NCI-H460 (cell line): Measurements from ENCODE around the gene CPVL. TPM values are rescaled to one million over a fixed set of nuclear protein-coding genes. Genes with fewer than 3 reads are reported as not detected.
"Not testable (repeated sequence)": the region's sequence is repeated elsewhere in the genome, so short reads cannot be mapped to it uniquely, and the experiment has no call there.

Experiments
- DNase-seq: peaks from one replicate; pipeline ENCODE4 v3.0.0-alpha.2; 2016; ENCODE audit warnings: low read depth; ENCODE audit errors: extremely low read depth
- total RNA-seq: library from RNA; depleted of rRNA; stranded (reverse); fragments of >200 nt; shearing (Covaris generic); gene quantifications from 2 replicates; pipeline ENCODE4 v1.2.3, GENCODE V29; 2014

The CPVL gene
- total RNA-seq, 1 experiment from 2014 or later: 33.0 TPM

DNA sequence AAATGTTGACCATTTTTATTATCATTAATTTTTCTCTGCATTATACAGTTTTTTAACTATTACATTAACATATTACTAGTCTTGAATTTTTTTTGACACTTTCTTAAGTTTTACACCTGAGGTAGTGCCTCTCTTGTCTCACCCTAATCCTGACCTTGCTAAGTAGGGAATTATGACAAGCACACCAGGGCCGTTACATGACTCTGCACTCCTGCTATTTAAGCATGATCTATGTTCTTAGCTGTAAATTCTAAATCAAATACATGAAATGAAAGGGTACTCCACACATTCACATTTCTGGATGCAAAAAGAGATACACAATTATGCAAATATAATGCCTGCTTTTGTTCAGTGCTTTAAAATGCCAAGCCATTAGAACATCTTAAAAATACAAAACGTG is 23.6 kb downstream of the CPVL start:
- no peak for DNase-seq

DNA sequence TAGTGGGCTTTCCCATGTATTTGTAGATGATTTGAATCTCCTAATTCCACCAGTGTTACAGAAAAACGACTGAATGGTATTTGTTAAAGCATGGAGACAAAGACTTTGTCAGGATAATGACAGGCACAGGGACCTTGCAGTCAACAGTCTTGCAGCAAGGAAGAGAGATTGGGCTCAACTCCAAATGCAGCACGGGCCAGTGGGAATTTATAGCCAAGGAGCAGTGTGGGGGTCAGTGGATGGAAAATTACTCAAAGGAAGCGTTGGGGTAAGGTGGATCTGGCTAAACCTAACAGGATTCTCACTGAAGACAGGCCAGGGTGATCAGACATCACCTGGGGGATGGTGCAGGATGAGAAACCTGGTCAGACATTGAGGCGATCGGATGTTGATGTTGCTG is 24.3 kb downstream of the CPVL start:
- no peak for DNase-seq

DNA sequence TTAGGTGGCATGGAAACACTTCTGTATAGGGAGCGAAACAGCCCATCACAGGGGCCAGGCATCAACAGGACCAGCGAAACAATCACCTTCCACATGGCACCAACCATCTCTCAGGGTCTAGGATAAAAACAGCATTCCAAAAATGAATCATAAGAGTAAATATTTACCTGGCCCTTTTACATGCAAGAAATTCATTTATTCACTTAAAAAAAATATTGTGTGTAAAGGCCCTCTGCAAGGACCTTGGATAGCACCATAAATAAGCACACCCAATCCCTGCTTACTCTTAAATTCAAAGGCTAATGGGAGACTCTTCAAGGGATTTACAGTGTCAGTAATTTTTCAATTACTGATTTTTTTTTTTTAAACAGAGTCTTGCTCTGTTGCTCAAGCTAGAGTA is 25.4 kb downstream of the CPVL start:
- no peak for DNase-seq

DNA sequence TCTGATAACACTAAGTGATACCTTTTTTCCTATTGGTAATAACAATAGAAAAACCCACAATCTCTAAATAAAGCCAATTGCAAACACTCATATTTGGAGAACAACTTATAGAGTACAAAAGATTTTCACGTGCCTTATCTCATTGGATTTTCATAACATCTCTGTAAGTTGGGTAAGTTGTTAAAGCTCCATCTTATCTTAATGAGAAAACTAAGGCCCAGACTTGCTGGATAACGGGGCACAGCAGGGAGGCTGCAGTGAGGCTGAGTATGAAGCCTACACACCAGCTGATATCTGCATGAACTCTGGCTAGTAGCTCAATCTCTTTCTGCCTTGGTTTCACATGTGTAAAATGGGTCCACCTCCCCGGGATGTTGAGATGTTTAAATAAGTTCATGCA is 26.8 kb downstream of the CPVL start:
- no peak for DNase-seq

DNA sequence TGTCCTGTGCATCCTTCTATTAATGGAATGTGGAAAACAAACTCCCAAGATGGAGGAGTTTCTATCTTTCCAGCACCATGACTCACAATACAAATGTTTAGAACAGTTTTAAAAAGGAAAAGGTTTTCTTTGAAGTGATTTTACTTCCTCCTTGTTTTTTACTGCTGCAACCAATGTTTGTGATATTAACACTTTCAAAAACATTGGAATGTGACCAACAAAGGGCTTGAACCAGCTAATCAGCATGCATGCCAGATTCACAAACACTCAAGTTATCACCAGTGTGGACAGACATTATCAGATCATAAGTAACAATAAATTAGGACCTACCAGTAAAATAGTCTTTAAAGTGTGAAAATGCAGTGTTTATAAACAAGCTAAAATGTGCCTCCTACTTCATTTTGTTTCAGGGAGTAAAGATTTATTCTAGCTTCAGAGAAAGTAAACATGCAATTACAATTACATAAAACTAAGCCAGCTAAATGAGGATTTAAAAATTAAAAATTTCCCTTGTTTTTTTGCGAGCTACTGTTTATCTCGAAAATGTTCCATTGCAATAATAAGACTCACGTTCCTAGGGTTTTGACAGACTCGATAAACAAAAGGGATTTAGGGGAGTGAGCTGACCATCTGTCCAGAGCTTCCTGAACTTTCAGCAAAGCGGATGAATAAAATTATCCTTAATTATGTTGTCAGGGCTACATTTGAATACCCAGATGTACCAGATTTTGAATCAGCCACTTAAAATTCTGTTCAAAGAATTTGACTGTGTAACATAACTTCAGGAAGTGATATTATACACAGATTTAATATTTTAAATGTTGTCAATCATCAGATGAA is 29.8 kb downstream of the CPVL start:
- DNase-seq: no peak

DNA sequence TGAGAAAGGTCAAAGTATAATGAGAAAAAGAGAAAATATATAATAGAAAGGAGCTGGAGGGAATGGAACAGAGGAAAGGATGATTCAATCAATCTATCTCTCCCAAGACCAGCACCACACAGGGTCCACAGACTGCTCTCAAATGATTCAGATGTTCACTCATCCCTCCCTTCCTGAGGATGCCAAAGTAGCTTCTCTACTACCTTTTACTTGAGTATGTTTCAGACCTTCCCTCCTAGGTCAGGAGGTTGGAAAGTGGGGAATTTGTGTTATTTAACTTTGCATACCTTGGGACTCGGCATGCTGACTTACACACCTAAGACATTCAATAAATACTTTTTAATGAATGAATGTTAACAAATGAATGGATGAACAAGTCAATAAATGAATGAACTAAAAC is 30.6 kb downstream of the CPVL start:
- no peak for DNase-seq

DNA sequence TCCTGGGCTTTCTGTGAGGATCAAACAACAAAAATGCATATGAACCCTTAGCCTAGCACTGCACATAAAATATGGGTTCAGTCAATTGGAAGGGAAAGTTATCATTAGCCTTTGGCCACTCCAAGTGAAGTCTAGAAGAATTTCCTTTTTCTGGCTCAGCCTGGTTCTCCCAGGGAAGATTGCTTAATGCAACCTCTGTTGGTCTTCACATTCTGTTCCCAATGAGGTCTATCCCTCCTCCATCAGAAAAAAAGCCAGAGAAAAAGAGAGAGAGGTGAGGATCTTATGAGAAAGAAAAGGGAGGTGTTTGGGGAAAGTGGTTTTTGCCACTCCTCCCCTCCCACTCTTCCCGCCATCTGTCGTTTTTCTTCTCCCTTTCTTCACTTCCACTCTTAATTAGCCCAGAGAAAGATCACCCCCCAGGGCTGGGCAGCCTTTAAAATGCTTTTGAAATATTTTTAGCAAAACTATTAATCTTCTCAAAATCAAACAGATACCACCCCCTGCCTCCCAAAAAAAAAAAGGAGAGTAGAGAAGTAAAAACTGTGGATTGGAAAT is 31.1 kb downstream of the CPVL start:
- no peak for DNase-seq

DNA sequence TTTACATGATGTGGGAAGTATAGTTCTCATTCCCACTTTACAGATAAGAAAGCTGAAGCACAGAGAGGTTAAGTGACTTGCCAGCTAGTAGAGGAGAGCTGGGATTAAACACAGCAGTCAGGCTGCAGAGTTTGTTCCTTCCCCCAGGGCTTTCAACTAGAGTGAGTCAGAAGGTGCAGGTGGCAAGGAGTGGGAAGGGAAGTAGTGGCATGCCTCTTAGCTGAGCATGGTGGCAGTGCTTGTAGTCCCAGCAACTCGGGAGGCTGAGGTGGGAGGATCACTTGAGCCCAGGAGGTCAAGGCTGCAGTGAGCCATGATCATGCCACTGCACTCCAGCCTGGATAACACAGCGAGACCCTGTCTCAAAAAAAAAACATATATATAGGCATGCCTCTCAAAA is 32.1 kb downstream of the CPVL start:
- DNase-seq: not testable (repeated sequence)

DNA sequence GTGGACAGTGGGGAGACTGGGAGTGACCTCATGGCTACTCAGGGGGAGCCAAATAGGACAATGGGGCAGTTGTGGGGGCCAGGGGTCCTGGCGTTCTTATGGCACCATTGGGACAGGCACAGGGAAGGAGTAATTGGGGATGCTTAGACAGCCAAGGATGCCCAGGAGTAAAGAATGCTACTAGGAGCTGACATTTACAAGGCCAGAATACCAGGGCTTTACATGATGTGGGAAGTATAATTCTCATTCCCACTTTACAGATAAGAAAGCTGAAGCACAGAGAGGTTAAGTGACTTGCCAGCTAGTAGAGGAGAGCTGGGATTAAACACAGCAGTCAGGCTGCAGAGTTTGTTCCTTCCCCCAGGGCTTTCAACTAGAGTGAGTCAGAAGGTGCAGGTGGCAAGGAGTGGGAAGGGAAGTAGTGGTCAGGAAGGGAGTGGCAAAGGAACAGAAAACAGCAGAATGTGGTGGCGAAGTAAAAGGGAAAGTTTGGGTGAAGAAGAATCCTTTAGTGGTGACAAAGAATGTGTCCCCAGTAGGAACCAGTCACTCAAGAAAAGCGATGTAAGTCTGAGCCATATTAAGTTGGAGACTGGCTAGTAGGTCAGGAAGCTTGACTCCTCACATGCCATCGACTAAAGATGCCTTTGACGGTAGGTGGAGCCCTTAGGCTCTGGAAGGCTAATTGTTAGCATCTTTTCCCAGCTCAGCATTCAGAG is 32.8 kb downstream of the CPVL start:
- DNase-seq: peak; percentile 49

DNA sequence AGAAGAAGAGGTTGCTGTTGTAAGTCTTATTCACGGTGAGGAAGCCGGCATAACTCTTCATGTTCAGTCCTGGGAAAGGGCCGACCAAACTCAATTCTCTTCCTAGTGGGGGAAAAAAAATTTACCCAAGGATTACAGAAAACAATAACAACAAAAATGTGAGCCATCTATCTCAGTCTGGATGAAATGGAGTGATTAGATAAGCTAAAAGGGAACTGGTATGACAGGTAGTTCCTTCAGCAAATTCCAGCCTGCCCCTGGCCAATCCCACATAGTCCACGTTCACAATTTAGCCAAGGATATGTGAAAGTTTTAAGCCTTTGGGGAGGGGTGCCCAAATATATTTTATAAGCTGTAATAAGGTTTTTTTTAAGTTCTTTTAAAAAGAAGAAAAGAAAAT is 33.6 kb downstream of the CPVL start:
- no peak for DNase-seq

DNA sequence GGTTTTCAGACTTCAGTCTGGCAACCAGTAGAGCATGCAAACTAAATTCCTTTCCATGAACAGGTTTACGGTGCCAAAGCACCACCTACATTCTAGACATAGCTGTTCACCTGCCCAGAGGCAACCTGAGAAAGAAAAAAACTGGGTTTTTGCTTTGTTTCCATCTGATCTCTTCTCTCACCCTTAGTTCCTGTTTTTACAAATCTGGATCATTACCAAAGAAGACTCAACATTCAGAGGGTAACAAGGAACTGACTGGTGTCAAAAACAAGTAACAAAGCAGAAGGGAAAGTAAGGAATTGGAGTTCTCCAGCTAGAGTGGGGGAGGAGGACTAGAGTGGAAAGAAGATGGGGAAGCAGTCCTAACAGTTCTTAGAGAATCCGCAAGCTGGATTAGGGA is 36.4 kb downstream of the CPVL start:
- no peak for DNase-seq

DNA sequence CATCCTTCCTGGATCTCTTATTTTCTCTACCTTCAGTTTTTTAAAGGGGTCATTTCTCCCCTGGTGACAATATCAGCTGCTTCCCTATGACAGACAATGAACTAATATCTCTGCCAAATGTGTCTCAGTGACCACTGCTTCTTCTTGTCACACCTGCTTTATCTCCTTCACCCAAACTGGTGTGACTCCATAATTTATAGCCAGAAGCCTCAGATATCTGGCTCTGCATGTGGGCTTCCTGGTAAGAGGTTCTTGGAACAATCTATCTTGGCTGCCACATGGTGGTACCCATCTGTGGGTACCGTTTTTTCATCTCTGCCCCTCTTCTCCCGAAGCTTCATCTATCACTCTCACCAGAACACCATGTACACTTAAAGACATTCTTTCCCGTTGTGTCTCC is 37.0 kb downstream of the CPVL start:
- DNase-seq: no peak

DNA sequence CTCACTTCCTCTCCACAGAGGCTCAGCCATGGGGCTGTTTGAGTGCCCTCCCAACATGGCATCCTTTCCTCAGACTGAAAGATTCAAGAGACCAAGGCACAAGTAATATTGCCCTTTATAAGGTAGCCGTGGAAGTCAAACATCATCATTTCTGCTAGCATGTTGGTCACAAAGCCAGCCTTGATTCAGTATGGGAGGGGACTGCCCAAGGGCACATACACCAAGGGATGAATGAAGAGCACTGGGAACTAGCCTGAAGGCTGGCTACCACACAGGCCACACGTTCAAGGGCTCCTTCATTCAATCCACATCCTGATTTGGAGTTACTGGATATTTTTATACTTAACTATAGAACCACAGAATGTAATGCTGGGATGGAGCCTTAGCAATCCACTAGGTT is 39.3 kb downstream of the CPVL start:
- no peak for DNase-seq

DNA sequence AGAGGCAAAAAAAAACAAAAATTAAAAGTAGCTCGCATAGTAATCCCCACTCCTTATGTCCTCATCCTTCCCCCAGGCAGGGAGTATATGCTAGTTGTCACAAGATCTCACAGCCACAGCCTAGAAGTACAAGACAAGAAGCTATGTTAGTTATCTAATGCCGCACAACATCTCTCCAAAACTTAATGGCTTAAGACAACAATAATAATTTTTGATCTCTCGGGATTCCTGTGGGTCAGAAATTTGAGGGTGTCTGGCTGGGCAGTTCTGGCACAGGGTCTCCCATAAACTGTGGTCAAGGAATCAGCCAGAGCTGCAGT is 39.7 kb downstream of the CPVL start:
- DNase-seq: no peak

DNA sequence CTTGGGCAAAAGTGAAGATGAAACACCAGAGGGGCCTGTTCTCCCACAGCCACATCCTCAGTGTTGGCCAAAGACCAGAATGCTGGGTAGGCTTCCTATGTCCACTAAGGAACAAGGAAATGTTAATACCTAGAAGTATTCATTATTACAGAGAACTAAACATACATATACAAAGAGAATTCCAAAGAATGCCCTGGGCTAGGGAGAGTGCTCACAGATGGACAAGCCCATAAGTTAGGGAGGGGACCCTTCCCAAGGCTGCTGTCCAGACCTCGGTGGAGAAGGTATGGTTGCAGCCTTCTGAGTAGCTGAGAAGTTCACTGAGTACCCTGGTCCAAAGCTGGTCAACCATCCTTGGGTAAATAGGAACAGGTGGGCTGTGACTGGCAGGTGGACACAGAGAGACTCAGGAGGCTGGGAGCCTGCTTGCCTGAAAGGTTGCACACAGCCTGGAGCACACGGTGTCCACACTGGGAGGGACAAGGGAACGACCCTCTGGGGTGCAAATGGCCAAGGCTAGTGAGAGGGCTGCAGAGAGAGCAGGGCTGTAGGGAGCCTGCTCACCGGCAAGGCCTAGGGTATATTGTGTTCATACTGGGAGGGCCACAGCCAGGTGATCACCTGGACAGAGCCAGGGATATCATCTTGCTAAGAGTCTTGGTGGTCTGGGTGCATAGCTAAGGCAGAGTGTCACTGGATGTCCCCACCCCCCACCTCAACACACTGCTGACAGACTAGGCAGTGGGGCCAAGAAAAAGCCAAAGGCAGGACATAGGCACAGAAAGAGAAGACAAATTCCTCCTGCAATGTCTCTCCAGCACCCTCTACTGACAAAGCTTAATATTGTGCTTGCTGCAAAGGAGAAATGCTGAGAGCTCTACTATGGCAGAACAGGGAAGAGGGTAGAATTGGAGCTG is 40.3 kb downstream of the CPVL start:
- DNase-seq: peak; percentile 87

DNA sequence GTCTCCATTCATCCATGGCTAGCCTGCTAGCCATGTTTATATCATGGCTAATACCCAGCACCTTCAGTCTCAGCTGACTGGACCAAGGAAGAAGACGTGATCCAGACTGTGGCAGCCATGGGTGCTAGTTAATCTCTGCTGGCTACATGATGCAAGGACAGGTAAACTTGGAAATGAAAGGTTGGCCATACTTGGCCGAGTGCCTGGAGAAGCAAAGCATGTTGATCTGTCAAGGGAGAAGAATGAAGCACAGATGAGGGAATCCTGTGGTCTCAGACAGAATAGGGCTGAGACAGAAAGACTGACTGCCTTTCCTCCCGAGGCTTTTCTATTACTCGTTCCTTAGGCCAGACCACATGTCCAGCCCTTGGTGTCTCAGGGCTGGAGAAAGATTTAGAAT is 41.1 kb downstream of the CPVL start:
- DNase-seq: no peak

DNA sequence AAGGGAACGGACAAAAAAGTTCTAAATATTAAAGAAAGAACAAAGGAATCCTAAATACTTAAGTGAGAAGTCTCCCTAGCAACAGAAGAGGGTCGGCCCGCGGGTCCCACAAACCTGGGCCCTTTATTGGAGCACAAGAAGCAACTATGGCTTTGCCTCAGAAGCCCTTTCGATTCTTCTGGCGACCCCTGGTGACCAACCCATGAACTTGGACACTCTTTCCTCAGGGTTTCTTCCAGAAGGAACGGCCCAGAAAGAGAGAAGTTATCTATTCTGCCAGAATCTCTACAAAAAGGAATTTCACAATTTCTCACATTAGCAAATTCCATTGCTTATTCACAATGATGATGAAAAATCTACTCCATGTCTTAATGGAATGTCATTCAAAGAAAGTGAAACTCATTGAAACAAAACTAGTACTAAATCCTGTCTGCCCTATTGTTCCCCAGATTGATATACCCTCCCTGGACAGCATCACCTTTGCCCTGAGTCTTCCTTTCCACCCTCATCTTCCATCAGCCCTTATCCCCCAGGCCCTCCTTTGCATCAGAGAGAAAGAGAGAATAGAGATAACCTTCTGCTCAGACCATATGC is 43.7 kb downstream of the CPVL start:
- DNase-seq: peak; percentile 72

DNA sequence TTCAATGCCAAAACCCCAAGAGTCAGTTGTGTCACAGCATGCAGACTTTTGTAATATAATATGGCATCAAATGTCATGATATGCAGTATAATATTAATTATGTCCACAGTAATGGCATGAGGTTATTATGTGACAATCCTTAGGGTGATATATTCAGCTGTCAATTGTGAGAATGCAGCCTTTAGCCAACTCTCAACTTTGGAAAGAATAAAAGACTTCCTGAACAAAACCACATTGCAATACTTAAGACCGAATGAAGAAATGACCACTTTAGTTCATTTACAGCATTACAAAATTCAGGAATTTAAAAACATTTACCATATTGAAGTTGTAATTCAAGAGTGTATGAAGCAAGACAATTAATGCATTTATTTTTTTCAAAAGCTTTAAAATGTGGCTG is 45.4 kb downstream of the CPVL start:
- DNase-seq: no peak

DNA sequence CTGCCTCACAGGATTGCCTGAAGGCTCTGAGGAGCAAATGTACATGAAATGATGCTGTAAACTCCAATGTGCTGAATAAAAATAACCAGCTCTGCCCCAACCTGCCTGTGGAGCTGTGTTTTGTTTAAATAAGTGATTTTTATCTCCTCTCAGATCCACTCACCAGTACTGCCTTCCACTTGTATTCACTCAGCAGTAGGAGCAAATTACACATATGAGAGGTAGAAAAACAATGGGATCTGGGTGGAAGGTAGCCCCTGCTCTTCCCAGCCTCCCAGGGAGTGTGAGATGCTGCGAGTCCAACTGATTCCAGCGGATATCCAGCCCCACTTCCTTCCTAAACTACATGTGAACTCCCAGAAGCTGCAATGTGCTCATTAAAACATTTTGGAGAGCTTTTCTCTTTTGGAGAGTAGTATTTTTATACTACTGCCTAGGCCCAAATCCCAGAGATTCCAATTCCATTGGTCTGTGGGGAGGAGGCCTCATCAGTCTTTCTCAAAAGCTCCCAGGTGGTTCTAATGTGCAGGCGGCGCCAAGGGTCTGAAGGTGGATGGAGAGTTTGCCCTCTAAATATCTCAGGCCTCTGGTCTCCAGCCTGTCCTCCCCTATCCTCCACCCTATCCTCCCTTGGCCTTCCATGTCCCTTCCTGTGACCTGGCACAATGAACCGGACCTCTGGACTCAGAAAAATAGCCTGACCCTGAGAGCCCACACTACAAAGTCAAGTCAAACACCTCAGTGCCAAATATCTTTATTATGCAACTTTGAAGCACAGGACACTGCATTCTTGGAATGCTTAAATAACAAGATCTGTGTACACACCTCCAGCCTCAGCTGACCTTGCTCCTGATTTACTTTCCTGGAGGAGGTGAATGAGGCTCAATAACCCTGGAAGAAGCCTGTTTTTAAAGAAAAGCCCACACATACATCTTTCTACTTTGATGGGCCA is 46.2 kb downstream of the CPVL start:
- peak; percentile 30 for DNase-seq

DNA sequence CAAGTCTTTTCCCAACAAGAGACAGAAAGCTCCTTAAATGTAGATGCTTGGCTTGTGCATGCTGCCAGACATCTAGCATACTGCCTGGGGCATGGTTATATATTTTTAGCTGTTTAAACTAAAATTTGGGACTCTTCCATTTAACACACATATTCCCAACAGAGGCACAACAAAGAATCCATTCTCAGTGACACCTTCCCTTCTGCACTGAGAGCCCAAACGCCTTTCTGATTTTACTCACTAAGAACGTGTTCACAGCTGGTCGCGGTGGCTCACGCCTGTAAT is 49.9 kb downstream of the CPVL start:
- no peak for DNase-seq
